Hepatocyte (in vitro differentiated cells): ENCODE data around the gene TNFRSF1A. TPM values are rescaled to one million over a fixed set of nuclear protein-coding genes. Genes with fewer than 3 reads are reported as not detected.
"Not testable (repeated sequence)": the region's sequence is repeated elsewhere in the genome, so short reads cannot be mapped to it uniquely, and the experiment has no call there.

Experiments
- DNase-seq: peaks from one replicate; pipeline ENCODE4 v3.0.0-alpha.2; 2016; ENCODE audit warnings: low spot score
- H2AFZ ChIP-seq: fragments of 200-600 bp; sonication (generic); 2 replicates; pipeline ENCODE4 v1.6.0; 2016; ENCODE audit warnings: antibody characterized with exemption, mild to moderate bottlenecking
- H3K27ac ChIP-seq: fragments of 200-600 bp; sonication (generic); 2 replicates; pipeline ENCODE4 v1.5.1; 2016; ENCODE audit warnings: mild to moderate bottlenecking
- H3K27me3 ChIP-seq: fragments of 200-600 bp; sonication (generic); 2 replicates; pipeline ENCODE4 v1.6.1; 2016
- H3K36me3 ChIP-seq: fragments of 200-600 bp; sonication (generic); replicated peaks from 2 replicates; pipeline ENCODE4 v1.5.1; 2016; ENCODE audit warnings: low read depth; ENCODE audit not compliant: insufficient read depth
- H3K4me1 ChIP-seq: fragments of 200-600 bp; sonication (generic); 2 replicates; pipeline ENCODE4 v1.5.1; 2016; ENCODE audit warnings: mild to moderate bottlenecking, moderate library complexity; ENCODE audit not compliant: insufficient read depth
- H3K4me2 ChIP-seq: fragments of 200-600 bp; sonication (generic); 2 replicates; pipeline ENCODE4 v1.6.0; 2016
- H3K4me3 ChIP-seq: fragments of 200-600 bp; sonication (generic); 2 replicates; pipeline ENCODE4 v1.5.1; 2016; ENCODE audit warnings: mild to moderate bottlenecking
- H3K79me2 ChIP-seq: fragments of 200-600 bp; sonication (generic); 2 replicates; pipeline ENCODE4 v1.6.0; 2017; ENCODE audit warnings: mild to moderate bottlenecking
- H3K9me2 ChIP-seq: fragments of 200-600 bp; sonication (generic); replicated peaks from 2 replicates; pipeline ENCODE4 v1.6.0; 2017; ENCODE audit warnings: mild to moderate bottlenecking; ENCODE audit not compliant: insufficient read depth
- H3K9me3 ChIP-seq: fragments of 200-600 bp; sonication (generic); 2 replicates; pipeline ENCODE4 v1.5.1; 2016; ENCODE audit warnings: low read depth, mild to moderate bottlenecking
- H4K20me1 ChIP-seq: fragments of 200-600 bp; sonication (generic); 2 replicates; pipeline ENCODE4 v1.6.0; 2016; ENCODE audit warnings: mild to moderate bottlenecking; ENCODE audit not compliant: insufficient read depth, poor library complexity, severe bottlenecking
- EZH2 ChIP-seq: fragments of 200-600 bp; sonication (generic); IDR thresholded peaks from 2 replicates; pipeline ENCODE4 v1.6.1; 2016; ENCODE audit warnings: antibody characterized with exemption, mild to moderate bottlenecking, borderline replicate concordance
- EZH2phosphoT487 ChIP-seq: fragments of 200-600 bp; sonication (generic); IDR thresholded peaks from one replicate; pipeline ENCODE4 v1.6.1; 2018; ENCODE audit warnings: antibody characterized with exemption, mild to moderate bottlenecking, low read depth, moderate library complexity; ENCODE audit not compliant: unreplicated experiment, severe bottlenecking
- WGBS: methylation state at CpG from one replicate; pipeline ENCODE4 v1.1.6; 2016; ENCODE audit warnings: low lambda C conversion rate; ENCODE audit errors: missing lambda C conversion rate; 5-methylcytosine and 5-hydroxymethylcytosine counted together
- polyA plus RNA-seq: library from polyadenylated mRNA; unstranded; fragments of >200 nt; fragmentation: Nextera tagmentation; extraction: Ambion mirVana; gene quantifications from 2 replicates; pipeline ENCODE4 v1.2.1, GENCODE V29; 2016
- total RNA-seq: library from RNA; depleted of rRNA; stranded (reverse); fragments of >200 nt; gene quantifications from 2 replicates; pipeline ENCODE4 v1.2.3, GENCODE V29; 2014
- TF ChIP-seq, protein P1 (sequence below): fragments of 200-600 bp; sonication (generic); IDR thresholded peaks from 2 replicates; pipeline ENCODE4 v1.5.1; 2016; ENCODE audit warnings: antibody characterized with exemption, mild to moderate bottlenecking; ENCODE audit not compliant: poor library complexity

Gene TNFRSF1A
- total and polyA plus RNA-seq, 2 experiments from 2014 or later: 147 to 168 TPM

DNA sequence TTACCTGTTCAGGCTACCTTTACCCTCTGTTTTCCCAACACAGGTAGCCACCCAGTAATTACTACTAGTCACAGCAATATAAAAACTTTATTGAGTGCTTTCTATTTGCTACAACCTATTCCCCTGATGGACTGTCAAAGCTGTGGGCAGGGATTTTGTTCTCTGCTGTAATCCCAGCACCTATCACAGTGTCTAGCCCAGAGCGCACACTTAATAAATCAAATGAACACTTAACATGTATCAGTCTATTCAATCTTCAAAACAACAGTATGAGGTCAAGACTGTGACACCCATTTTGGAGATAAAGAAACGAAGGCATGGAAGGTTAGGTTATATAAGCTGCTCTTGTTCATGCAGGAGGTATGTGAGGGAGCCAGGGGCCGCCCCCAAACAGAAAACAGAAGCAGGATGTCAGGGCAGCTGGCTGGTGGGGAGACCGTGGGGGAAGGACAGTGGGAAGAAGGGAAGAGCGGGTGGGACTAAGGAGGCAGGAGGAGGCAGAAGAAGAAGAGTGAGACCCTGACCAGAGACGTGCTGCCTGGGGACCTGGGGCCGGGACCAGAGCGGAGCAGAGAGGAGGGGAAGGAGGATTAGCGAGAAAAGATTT lies 1.7 kb downstream of the TNFRSF1A start:
- Histone ChIP-seq H3K27me3 (no peaks in the 10 kb centered on the region), H3K9me2 (no peaks in the 10 kb centered on the region), H3K9me3 (no peaks in the 10 kb centered on the region), H4K20me1 (peaks cover 13% of the 10 kb centered on the region), H3K36me3 (no peaks in the 10 kb centered on the region), H3K4me1 (peaks cover 56% of the 10 kb centered on the region), H2AFZ (no peak overlapping the region), H3K27ac (peak overlapping the region; percentile 99), H3K79me2 (peaks cover 58% of the 10 kb centered on the region), H3K4me3 (peak overlapping the region; percentile 83), H3K4me2 (peak overlapping the region; percentile 82)
- TF ChIP-seq EZH2 (no peak), EZH2phosphoT487 (no peak)
- TF ChIP-seq, protein P1, sequence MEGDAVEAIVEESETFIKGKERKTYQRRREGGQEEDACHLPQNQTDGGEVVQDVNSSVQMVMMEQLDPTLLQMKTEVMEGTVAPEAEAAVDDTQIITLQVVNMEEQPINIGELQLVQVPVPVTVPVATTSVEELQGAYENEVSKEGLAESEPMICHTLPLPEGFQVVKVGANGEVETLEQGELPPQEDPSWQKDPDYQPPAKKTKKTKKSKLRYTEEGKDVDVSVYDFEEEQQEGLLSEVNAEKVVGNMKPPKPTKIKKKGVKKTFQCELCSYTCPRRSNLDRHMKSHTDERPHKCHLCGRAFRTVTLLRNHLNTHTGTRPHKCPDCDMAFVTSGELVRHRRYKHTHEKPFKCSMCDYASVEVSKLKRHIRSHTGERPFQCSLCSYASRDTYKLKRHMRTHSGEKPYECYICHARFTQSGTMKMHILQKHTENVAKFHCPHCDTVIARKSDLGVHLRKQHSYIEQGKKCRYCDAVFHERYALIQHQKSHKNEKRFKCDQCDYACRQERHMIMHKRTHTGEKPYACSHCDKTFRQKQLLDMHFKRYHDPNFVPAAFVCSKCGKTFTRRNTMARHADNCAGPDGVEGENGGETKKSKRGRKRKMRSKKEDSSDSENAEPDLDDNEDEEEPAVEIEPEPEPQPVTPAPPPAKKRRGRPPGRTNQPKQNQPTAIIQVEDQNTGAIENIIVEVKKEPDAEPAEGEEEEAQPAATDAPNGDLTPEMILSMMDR: no peak
- no peak for DNase-seq
- WGBS: 10% methylated on average over 7 of the region's 9 CpGs

DNA sequence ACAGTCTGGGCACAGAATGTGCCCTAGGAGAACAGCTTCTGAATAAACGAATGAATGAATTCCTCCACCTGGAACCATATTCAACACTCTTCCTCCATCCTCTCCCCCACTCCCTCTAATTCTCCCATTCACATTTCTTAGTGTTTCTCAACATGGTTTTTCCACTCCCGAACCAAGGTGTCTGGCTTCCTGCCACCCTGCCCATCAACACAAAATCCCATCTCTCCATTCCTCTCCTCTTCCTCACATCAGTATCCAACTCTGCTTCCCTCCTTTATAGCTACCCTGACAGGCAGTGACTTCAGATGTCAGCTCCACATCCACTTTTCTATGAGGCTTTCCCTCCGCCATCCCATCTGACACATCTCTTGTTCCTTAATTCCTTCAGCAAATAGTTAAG lies 2.9 kb downstream of the TNFRSF1A start:
- DNase-seq: no peak
- no peak overlapping the region for H2AFZ ChIP-seq
- peaks cover 67% of the 10 kb centered on the region for H3K4me1 ChIP-seq
- H3K9me3 ChIP-seq: no peaks in the 10 kb centered on the region
- peaks cover 70% of the 10 kb centered on the region for H3K79me2 ChIP-seq
- 75% methylated on average over 3 of the region's 3 CpGs for WGBS
- H3K4me2 ChIP-seq: peak overlapping the region; percentile 82
- TF ChIP-seq EZH2 (no peak), EZH2phosphoT487 (no peak)
- TF ChIP-seq, protein P1: no peak
- no peaks in the 10 kb centered on the region for H3K27me3 ChIP-seq
- no peaks in the 10 kb centered on the region for H3K36me3 ChIP-seq
- H3K9me2 ChIP-seq: no peaks in the 10 kb centered on the region
- H3K4me3 ChIP-seq: no peak overlapping the region
- H3K27ac ChIP-seq: peak overlapping the region; percentile 99
- peaks cover 17% of the 10 kb centered on the region for H4K20me1 ChIP-seq

DNA sequence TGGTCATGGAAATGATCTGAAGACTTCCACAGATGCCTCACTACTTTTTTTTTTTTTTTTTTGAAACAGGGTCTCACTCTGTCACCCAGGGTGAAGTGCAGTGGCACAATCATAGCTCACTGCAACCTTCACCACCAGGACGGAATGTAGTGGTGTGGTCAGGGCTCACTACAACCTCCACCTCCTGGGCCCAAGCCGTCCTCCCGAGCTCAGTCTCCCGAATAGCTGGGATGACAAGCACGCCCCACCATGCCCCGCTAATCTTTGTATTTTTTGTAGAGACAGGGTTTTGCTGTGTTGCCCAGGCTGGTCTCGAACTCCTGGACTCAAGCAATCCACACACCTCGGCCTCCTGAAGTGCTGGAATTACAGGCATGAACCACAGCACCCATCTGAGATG lies 3.3 kb downstream of the TNFRSF1A start:
- 78% methylated on average over 8 of the region's 8 CpGs for WGBS
- H3K9me3 ChIP-seq, H3K9me2 ChIP-seq, H2AFZ ChIP-seq, DNase-seq, H3K4me3 ChIP-seq, H3K36me3 ChIP-seq, H3K27me3 ChIP-seq: not testable (repeated sequence)
- peak overlapping the region; percentile 82 for H3K4me2 ChIP-seq
- peaks cover 17% of the 10 kb centered on the region for H4K20me1 ChIP-seq
- H3K4me1 ChIP-seq: peaks cover 64% of the 10 kb centered on the region
- H3K27ac ChIP-seq: peak overlapping the region; percentile 99
- peaks cover 74% of the 10 kb centered on the region for H3K79me2 ChIP-seq

DNA sequence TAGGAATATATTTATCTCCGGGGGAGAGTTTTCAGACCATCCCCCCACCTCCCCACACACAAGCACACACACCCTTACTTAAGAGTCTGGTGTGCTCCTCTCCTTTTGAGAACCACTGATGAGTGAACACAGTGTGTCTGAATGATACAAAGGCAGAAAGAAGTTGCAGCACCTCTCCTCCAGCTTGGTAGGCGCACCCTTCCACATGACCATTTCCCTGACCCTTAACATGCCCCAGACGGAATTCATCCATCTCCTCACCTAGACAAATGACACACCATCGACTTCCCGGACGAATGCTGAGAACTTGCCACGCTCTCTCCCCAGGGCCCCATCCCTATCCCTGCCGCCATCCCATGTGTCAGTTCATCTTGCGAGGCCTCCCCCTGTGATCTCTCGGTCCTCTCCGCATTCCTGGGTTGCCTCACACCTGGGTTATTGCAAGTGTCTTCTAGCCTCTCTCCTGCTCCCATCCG lies 3.9 kb downstream of the TNFRSF1A start:
- H3K27ac ChIP-seq: peak overlapping the region; percentile 99
- 68% methylated on average over 12 of the region's 12 CpGs for WGBS
- H3K9me2 ChIP-seq: no peaks in the 10 kb centered on the region
- no peaks in the 10 kb centered on the region for H3K27me3 ChIP-seq
- H3K4me1 ChIP-seq: peaks cover 59% of the 10 kb centered on the region
- no peak for DNase-seq
- no peak overlapping the region for H3K4me3 ChIP-seq
- H3K36me3 ChIP-seq: no peaks in the 10 kb centered on the region
- H3K4me2 ChIP-seq: peak overlapping the region; percentile 82
- TF ChIP-seq EZH2 (no peak), EZH2phosphoT487 (no peak)
- TF ChIP-seq, protein P1: no peak
- H3K9me3 ChIP-seq: no peaks in the 10 kb centered on the region
- peaks cover 80% of the 10 kb centered on the region for H3K79me2 ChIP-seq
- H4K20me1 ChIP-seq: peaks cover 17% of the 10 kb centered on the region
- no peak overlapping the region for H2AFZ ChIP-seq
